GM06990 (cell line): ENCODE data around the gene REG1A.

ENCODE experiments used
- DNase-seq: peaks from one replicate; pipeline ENCODE4 v3.0.0-alpha.2; 2011; ENCODE audit not compliant: insufficient read length; ENCODE audit errors: extremely low read depth
- H3K27me3 ChIP-seq: replicated peaks from 2 replicates; pipeline ENCODE4 v1.6.0; 2011; ENCODE audit warnings: low read length; ENCODE audit not compliant: control insufficient read depth, insufficient read depth
- H3K36me3 ChIP-seq: 2 replicates; pipeline ENCODE4 v1.5.1; 2011; ENCODE audit warnings: low read length; ENCODE audit not compliant: control insufficient read depth, insufficient read depth
- H3K4me3 ChIP-seq: replicated peaks from 2 replicates; pipeline ENCODE4 v1.5.1; 2011; ENCODE audit warnings: low read depth, mild to moderate bottlenecking, control low read depth, low read length
- TF ChIP-seq, protein P1 (sequence below): IDR thresholded peaks from 2 replicates; pipeline ENCODE4 v1.5.1; 2011; ENCODE audit warnings: low read length, control low read depth, mild to moderate bottlenecking, inconsistent platforms; ENCODE audit not compliant: insufficient read depth, poor library complexity, severe bottlenecking

Gene REG1A

DNA sequence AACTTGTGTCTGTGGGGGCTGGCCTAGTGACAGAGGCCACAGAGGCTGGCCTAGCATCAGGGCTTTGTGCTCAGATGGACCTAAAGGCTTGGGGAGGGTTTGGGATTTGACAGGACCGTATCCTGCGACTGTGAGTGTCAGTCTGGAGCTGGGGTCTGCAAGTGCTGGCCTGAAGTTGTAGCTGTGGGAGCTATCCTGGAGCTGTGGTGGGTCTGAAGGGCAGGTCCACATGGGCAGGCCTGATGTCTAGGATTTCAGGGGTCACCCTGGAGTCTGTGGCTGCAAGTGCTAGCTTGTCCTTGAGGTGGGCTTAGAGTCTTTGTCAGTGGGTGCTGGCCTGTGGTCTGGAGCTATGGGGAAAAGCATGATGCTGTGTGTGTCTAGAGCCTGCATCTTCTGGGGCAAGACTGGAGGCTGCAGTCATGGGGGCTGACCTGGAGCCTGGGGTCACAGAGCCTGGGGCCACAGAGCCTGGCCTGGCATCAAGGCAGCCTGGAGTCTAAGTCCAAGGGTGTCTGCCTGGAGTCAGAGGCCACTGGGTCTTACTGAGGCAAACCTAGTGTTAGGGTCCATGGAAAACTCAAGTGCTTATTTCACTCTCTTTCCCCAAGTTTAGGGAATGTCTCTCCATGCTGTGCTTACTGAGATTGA lies 35.7 kb downstream of the REG1A start:
- H3K36me3 ChIP-seq, result no peaks in the 10 kb centered on the region
- TF ChIP-seq, protein P1, sequence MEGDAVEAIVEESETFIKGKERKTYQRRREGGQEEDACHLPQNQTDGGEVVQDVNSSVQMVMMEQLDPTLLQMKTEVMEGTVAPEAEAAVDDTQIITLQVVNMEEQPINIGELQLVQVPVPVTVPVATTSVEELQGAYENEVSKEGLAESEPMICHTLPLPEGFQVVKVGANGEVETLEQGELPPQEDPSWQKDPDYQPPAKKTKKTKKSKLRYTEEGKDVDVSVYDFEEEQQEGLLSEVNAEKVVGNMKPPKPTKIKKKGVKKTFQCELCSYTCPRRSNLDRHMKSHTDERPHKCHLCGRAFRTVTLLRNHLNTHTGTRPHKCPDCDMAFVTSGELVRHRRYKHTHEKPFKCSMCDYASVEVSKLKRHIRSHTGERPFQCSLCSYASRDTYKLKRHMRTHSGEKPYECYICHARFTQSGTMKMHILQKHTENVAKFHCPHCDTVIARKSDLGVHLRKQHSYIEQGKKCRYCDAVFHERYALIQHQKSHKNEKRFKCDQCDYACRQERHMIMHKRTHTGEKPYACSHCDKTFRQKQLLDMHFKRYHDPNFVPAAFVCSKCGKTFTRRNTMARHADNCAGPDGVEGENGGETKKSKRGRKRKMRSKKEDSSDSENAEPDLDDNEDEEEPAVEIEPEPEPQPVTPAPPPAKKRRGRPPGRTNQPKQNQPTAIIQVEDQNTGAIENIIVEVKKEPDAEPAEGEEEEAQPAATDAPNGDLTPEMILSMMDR, result no peak
- no peak for DNase-seq

DNA sequence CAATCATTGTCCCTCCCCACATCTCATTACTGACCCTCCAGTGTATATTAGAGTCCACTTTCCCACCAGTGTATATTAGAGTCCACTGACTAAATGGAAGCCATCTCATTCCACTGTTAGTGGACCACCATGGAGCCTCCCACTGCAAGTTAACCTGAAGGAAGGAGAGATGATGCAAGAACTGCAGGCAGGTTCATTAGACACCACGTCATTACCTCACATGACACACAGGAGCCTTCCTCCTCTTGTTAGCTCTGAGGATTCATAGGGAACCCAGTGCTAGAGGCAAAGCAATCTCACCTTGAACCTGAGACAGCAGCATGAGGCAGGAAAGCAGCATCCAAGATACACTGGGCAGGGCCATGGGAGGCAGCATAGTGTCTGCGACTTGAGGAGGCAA lies 38.7 kb downstream of the REG1A start:
- DNase-seq, result no peak
- no peaks in the 10 kb centered on the region for H3K27me3 ChIP-seq
- no peaks in the 10 kb centered on the region for H3K36me3 ChIP-seq
- TF ChIP-seq, protein P1, result no peak
- no peak overlapping the region for H3K4me3 ChIP-seq

More for the DNA sequence above, 35.7 kb downstream of the REG1A start:
- Histone ChIP-seq H3K4me3 (no peak overlapping the region), H3K27me3 (no peaks in the 10 kb centered on the region)

DNA sequence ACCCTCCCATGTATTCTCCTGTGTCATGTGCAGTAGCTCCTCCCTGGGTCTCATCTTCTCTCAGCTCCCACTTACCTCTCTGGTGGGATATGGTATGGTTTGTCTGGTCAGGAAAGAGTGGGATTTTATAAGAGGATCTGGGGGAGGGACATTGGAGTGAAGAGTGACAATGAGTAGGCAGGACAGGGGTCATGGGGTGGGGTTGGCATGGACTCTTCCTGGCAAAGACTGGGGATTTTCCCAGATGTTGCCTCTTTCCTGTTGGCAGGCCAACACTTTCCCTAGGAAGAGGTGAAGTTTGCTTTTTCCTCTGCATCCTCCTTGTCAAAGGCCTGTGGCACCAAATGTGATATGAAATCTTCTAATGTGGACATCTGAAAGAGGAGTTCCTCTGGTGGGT lies 39.4 kb downstream of the REG1A start, which contains the start of gene REG3A:
Gene REG3A (minus strand): TSS at position 101 of the 400 bp plus-strand sequence. CDS start 348 bp downstream, outside the sequence.
- TF ChIP-seq, protein P1, result no peak
- Histone ChIP-seq H3K4me3 (no peak within 1 kb of the TSS), H3K27me3 (no peaks in the 10 kb centered on the region), H3K36me3 (no peaks in the 10 kb centered on the region)
- no peak for DNase-seq

DNA sequence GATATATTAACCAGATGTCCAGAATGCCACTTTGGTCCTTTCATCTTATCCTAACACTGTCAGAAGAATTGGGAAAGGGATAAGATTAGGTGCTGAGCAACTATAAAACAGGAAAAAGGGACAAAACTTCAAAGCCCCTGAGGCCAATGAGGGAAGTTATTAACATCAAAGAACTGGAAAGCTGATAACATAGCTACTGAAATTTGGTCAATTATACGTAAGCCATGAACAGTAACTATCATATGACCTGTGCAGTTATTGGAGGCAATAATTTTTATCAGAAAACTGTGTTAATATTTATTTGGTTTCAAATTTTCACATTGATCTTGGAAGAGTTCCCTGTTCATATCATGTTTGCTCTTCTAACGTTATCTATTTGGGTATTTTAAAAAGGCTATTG lies 41.8 kb downstream of the REG1A start:
- TF ChIP-seq, protein P1, result no peak
- Histone ChIP-seq H3K27me3 (no peaks in the 10 kb centered on the region), H3K36me3 (no peaks in the 10 kb centered on the region), H3K4me3 (no peak overlapping the region)
- DNase-seq, result no peak

DNA sequence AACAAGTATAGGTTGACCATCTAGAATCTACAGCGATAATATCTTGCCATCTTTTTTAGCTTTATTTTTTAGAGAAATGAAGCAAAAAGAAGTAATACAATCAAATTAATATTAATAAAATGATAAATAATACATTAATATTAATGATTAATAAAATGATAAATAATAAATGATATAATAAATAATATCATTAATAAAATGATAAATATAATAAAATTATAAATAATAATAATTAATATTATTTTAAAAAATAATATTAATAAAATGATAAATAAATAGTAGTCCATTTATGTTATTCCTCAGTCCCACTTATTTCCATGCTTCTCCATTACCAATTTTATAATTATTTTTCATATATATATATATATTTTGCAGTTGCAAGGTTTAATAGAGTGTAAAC lies 42.5 kb downstream of the REG1A start:
- H3K27me3 ChIP-seq, result no peaks in the 10 kb centered on the region
- no peak for DNase-seq
- H3K4me3 ChIP-seq, result no peak overlapping the region
- TF ChIP-seq, protein P1, result no peak
- no peaks in the 10 kb centered on the region for H3K36me3 ChIP-seq
